K562 (cell line): ENCODE data around the gene IFNK. TPM values are rescaled to one million over a fixed set of nuclear protein-coding genes. Genes with fewer than 3 reads are reported as not detected.

Experiments used
- ATAC-seq: fragments of 200-7000 bp; cut with Tn5 transposase; 3 replicates; pipeline ENCODE4 v1.9.1; 2020; ENCODE audit warnings: moderate library complexity
- BruUV-seq: library from RNA; stranded (reverse); fragments of 400-500 nt; replicated peaks from 2 replicates; lab custom pipeline; 2021; lab: Mats Ljungman, UMichigan
- CTCF ChIA-PET: fragments of 300-600 bp; formaldehyde crosslinking; extraction: SDS; loops from one replicate; lab custom pipeline; 2021; ENCODE audit warnings: low intra/inter-chr PET ratio; lab: Yijun Ruan, JAX
- POLR2A ChIA-PET: fragments of 300-600, 350-650 bp; sonication (Branson Sonifier 250); formaldehyde crosslinking; extraction: SDS; loops from one replicate; lab custom pipeline; 2021; ENCODE audit warnings: antibody characterized with exemption, inconsistent platforms; lab: Yijun Ruan, JAX
- DNase-seq, 4 experiments: peaks; one replicate each; pipeline versions ENCODE4 v3.0.0 to v3.0.0-alpha.2; 2011 to 2018; ENCODE audit warnings: low spot score in 3 of 4, mixed read lengths in 3 of 4; ENCODE audit errors: extremely low read depth in 1 of 4
- FAIRE-seq: peaks from 2 replicates; lab custom pipeline; 2011; peaks lifted over from hg19 to GRCh38; lab: Jason Lieb, UNC
- H2AFZ ChIP-seq: 2 replicates; pipeline ENCODE4 v1.6.0; 2011; ENCODE audit warnings: low read depth, low read length, control low read depth, inconsistent platforms
- H3K27ac ChIP-seq: fragments of 200-600 bp; 3 replicates; pipeline ENCODE4 v1.8.0; 2011; ENCODE audit warnings: low read depth, mild to moderate bottlenecking, control low read depth, inconsistent platforms, low read length, moderate library complexity, mixed read lengths; ENCODE audit errors: extremely low read depth
- H3K27me3 ChIP-seq, 2 experiments: fragments of 300-600 bp in 1 of 2; 2 replicates in 1 of 2; 3 replicates in 1 of 2; pipeline versions ENCODE4 v1.6.0 to v1.8.0; 2011; ENCODE audit warnings: inconsistent platforms in 2 of 2, low read length in 2 of 2, mild to moderate bottlenecking in 1 of 2, mixed read lengths in 1 of 2, moderate library complexity in 1 of 2; ENCODE audit not compliant: control insufficient read depth in 2 of 2, insufficient read depth in 2 of 2
- H3K36me3 ChIP-seq: fragments of 300-600 bp; 3 replicates; pipeline ENCODE4 v1.8.0; 2011; ENCODE audit warnings: mild to moderate bottlenecking, low read length, inconsistent platforms; ENCODE audit not compliant: control insufficient read depth, insufficient read depth
- H3K4me1 ChIP-seq, 2 experiments: fragments of 200-600 bp in 1 of 2; replicated peaks in 1 of 2; 2 replicates in 1 of 2; 3 replicates in 1 of 2; pipeline versions ENCODE4 v1.5.1 to v1.8.0; 2011; ENCODE audit warnings: inconsistent platforms in 2 of 2, low read length in 2 of 2, mild to moderate bottlenecking in 1 of 2, mixed read lengths in 1 of 2, moderate library complexity in 1 of 2; ENCODE audit not compliant: control insufficient read depth in 2 of 2, insufficient read depth in 2 of 2
- H3K4me2 ChIP-seq: 2 replicates; pipeline ENCODE4 v1.6.1; 2011; ENCODE audit warnings: low read length, control low read depth, inconsistent platforms, mixed read lengths; ENCODE audit not compliant: insufficient read depth
- H3K4me3 ChIP-seq: fragments of 200-600 bp; sonication (generic), shearing (Covaris generic); 2 replicates; pipeline ENCODE4 v1.5.1; 2016; ENCODE audit warnings: control low read depth, inconsistent platforms
- H3K79me2 ChIP-seq: fragments of 200-600 bp; 3 replicates; pipeline ENCODE4 v1.8.0; 2011; ENCODE audit warnings: low read length, inconsistent platforms; ENCODE audit not compliant: control insufficient read depth, insufficient read depth
- H3K9ac ChIP-seq, 2 experiments: 2 replicates each; pipeline versions ENCODE4 v1.6.0 to v1.6.1; 2011; ENCODE audit warnings: low read depth in 2 of 2, low read length in 2 of 2, control low read depth in 1 of 2, inconsistent platforms in 1 of 2, mild to moderate bottlenecking in 1 of 2, mixed read lengths in 1 of 2; ENCODE audit not compliant: insufficient read depth in 1 of 2
- H3K9me1 ChIP-seq: one replicate; pipeline ENCODE4 v1.6.0; 2011; ENCODE audit warnings: inconsistent platforms, mild to moderate bottlenecking, low read length, moderate library complexity; ENCODE audit not compliant: control insufficient read depth, insufficient read depth
- H3K9me3 ChIP-seq: replicated peaks from 2 replicates; pipeline ENCODE4 v1.5.1; 2011; ENCODE audit warnings: low read depth, low read length, inconsistent platforms; ENCODE audit not compliant: control insufficient read depth, insufficient read depth
- H4K20me1 ChIP-seq: replicated peaks from 2 replicates; pipeline ENCODE4 v1.6.1; 2011; ENCODE audit warnings: low read length, inconsistent platforms, mixed read lengths; ENCODE audit not compliant: control insufficient read depth, insufficient read depth
- ETV1 ChIP-seq: fragments of 450-650 bp; conservative IDR thresholded peaks from 2 replicates; pipeline ENCODE4 v1.6.1; 2016; ENCODE audit warnings: missing genetic modification characterization, control low read depth, low read depth, missing compliant biosample characterization
- FOXO4 ChIP-seq: fragments of 450-650 bp; formaldehyde crosslinking; IDR thresholded peaks from 2 replicates; pipeline ENCODE4 v1.4.0; 2020; ENCODE audit warnings: mild to moderate bottlenecking, moderate library complexity
- GTF2B ChIP-seq: IDR thresholded peaks from 2 replicates; pipeline ENCODE4 v1.6.1; 2011; ENCODE audit not compliant: insufficient read length; ENCODE audit errors: extremely low read depth
- HDAC3 ChIP-seq: fragments of 450-650 bp; IDR thresholded peaks from 2 replicates; pipeline ENCODE4 v1.6.1; 2018; ENCODE audit warnings: borderline replicate concordance, mild to moderate bottlenecking, moderate library complexity; ENCODE audit not compliant: partially characterized antibody
- MYC ChIP-seq, 2 experiments: fragments of 250-450 bp in 1 of 2; sonication (Bioruptor Pico) in 1 of 2; IDR thresholded peaks; 2 replicates each; pipeline versions ENCODE4 v1.5.1 to v1.6.1; 2012 to 2021; ENCODE audit warnings: low read depth in 2 of 2, borderline replicate concordance in 1 of 2, improper control_type of control experiment in 1 of 2, low read length in 1 of 2, mild to moderate bottlenecking in 1 of 2, moderate library complexity in 1 of 2
- PML ChIP-seq: IDR thresholded peaks from 2 replicates; pipeline ENCODE4 v1.6.1; 2012; ENCODE audit warnings: low read length, inconsistent platforms
- PRMT5 ChIP-seq: sonication (generic); formaldehyde crosslinking; IDR thresholded peaks from 2 replicates; pipeline ENCODE4 v1.5.0; 2020; ENCODE audit warnings: missing genetic modification reagents
- RBFOX2 ChIP-seq: fragments of 200-400 bp; formaldehyde crosslinking; IDR thresholded peaks from 2 replicates; pipeline ENCODE4 v1.6.1; 2017; ENCODE audit warnings: low read depth, mild to moderate bottlenecking, low read length, moderate library complexity
- SPI1 ChIP-seq: IDR thresholded peaks from 2 replicates; pipeline ENCODE4 v1.6.1; 2011; ENCODE audit warnings: low read depth, low read length, control low read depth, borderline replicate concordance
- ZKSCAN3 ChIP-seq: fragments of 250-450 bp; sonication (Bioruptor Pico); IDR thresholded peaks from 2 replicates; pipeline ENCODE4 v1.4.0; 2020
- ZNF174 ChIP-seq: fragments of 250-450 bp; sonication (Bioruptor Pico); IDR thresholded peaks from 2 replicates; pipeline ENCODE4 v1.4.0; 2020; ENCODE audit warnings: mild to moderate bottlenecking
- ZNF655 ChIP-seq: fragments of 250-450 bp; sonication (Bioruptor Pico); IDR thresholded peaks from 2 replicates; pipeline ENCODE4 v1.5.0; 2021
- ZNF717 ChIP-seq: fragments of 250-450 bp; sonication (Bioruptor Pico); IDR thresholded peaks from 2 replicates; pipeline ENCODE4 v1.5.0; 2021
- WGBS: fragments of 100-300 bp; shearing (Covaris generic); methylation state at CpG from one replicate; pipeline ENCODE4 v1.1.6; 2016; ENCODE audit warnings: low coverage, mixed read lengths; ENCODE audit not compliant: insufficient coverage; ENCODE audit errors: missing lambda C conversion rate; 5-methylcytosine and 5-hydroxymethylcytosine counted together
- in situ Hi-C: fragments of 300-500 bp; cut with MboI; formaldehyde crosslinking; loops from 4 replicates; pipeline ENCODE4 v1.15.0; 2018; ENCODE audit warnings: inconsistent platforms, mixed read lengths
- intact Hi-C: fragments of 100-400 bp; cut with micrococcal nuclease; formaldehyde crosslinking; loops from 2 replicates; pipeline ENCODE4 v1.14.2; 2022
- polyA plus RNA-seq, 8 experiments: library from polyadenylated mRNA; depleted of rRNA in 4 of 8; stranded (reverse) in 5 of 8; unstranded in 3 of 8; fragments of >200 nt; fragmentation: Nextera tagmentation in 2 of 8; fragmentation: Illumina TruSeq in 1 of 8; extraction: Ambion mirVana in 2 of 8; extraction: Trizol in 1 of 8; gene quantifications; 2 replicates each; pipeline versions ENCODE4 v1.2.1 to v1.2.3, GENCODE V29; 2011 to 2014; ENCODE audit warnings: inconsistent platforms in 1 of 8, missing spikeins in 1 of 8
- total RNA-seq, 7 experiments: library from RNA; depleted of rRNA in 6 of 7; stranded (reverse); fragments of >200 nt in 6 of 7; fragmentation: Illumina TruSeq in 2 of 7; extraction: Trizol in 2 of 7; gene quantifications; 2 replicates each; pipeline versions ENCODE4 v1.2.1 to v1.2.3, GENCODE V29; 2011 to 2021; ENCODE audit warnings: low replicate concordance in 1 of 7
- TF ChIP-seq, protein P1 (sequence below): fragments of 250-450 bp; sonication (Bioruptor Pico); IDR thresholded peaks from 2 replicates; pipeline ENCODE4 v1.8.0; 2022; ENCODE audit warnings: inconsistent platforms, mild to moderate bottlenecking, moderate library complexity, borderline replicate concordance
- TF ChIP-seq, protein P2 (sequence below): fragments of 250-450 bp; sonication (Bioruptor Pico); IDR thresholded peaks from 2 replicates; pipeline ENCODE4 v1.4.0; 2020; ENCODE audit warnings: mild to moderate bottlenecking, moderate library complexity
- TF ChIP-seq, protein P3 (sequence below): sonication (generic); formaldehyde crosslinking; IDR thresholded peaks from 2 replicates; pipeline ENCODE4 v1.8.0; 2022; ENCODE audit warnings: mild to moderate bottlenecking, missing genetic modification reagents

The IFNK gene
- total and polyA plus RNA-seq, 9 of the 15 experiments (the other 6 are each of a cell fraction or from before 2014, with no cell fraction given), result 0.11 TPM; not detected in 8

DNA sequence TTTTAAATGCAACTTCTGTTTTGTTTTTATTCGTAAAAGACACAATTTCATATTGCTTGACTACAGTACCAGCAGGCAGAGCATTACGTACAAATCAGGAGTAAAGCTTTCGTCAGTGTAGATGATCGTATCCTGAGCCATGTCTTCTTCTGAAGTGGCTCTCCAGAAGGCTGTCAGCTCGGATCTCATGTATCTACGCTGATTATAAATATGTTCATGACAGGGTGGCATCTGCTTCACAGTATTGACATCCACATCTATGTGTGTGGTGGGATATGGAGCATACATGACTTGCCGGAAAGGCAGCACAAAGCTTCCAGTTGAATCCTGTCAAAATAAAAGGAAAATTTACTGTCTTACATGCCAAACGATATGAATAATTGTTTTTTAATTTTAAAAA, 32.4 kb downstream of the IFNK start:
- H3K9me3 ChIP-seq, result no peaks in the 10 kb centered on the region
- no TSS peak for BruUV-seq
- ChIA-PET POLR2A (interaction anchor here (0.7 kb wide), 1 partner anchor 58 kb away, joined by 3 read pairs; no protein-coding TSS in a partner anchor), CTCF (no interaction called here)
- TF ChIP-seq FOXO4 (CRISPR knock-in tag), result no peak
- no peak for TF ChIP-seq PML
- no peak for TF ChIP-seq SPI1
- TF ChIP-seq, protein P1, sequence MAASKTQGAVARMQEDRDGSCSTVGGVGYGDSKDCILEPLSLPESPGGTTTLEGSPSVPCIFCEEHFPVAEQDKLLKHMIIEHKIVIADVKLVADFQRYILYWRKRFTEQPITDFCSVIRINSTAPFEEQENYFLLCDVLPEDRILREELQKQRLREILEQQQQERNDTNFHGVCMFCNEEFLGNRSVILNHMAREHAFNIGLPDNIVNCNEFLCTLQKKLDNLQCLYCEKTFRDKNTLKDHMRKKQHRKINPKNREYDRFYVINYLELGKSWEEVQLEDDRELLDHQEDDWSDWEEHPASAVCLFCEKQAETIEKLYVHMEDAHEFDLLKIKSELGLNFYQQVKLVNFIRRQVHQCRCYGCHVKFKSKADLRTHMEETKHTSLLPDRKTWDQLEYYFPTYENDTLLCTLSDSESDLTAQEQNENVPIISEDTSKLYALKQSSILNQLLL (CRISPR knock-in tag), result no peak
- TF ChIP-seq GTF2B, result no peak
- TF ChIP-seq ETV1 (tag), result no peak
- TF ChIP-seq, protein P2, sequence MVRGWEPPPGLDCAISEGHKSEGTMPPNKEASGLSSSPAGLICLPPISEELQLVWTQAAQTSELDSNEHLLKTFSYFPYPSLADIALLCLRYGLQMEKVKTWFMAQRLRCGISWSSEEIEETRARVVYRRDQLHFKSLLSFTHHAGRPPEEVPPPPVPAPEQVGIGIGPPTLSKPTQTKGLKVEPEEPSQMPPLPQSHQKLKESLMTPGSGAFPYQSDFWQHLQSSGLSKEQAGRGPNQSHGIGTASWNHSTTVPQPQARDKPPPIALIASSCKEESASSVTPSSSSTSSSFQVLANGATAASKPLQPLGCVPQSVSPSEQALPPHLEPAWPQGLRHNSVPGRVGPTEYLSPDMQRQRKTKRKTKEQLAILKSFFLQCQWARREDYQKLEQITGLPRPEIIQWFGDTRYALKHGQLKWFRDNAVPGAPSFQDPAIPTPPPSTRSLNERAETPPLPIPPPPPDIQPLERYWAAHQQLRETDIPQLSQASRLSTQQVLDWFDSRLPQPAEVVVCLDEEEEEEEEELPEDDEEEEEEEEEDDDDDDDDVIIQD (CRISPR knock-in tag), result no peak
- TF ChIP-seq MYC (IDR thresholded peaks at IDR 0.05; ENCODE audit: low read depth, low read length), result no peak
- TF ChIP-seq MYC (CRISPR knock-in tag; IDR thresholded peaks at IDR 0.05; ENCODE audit: borderline replicate concordance, low read depth), result no peak
- TF ChIP-seq, protein P3, sequence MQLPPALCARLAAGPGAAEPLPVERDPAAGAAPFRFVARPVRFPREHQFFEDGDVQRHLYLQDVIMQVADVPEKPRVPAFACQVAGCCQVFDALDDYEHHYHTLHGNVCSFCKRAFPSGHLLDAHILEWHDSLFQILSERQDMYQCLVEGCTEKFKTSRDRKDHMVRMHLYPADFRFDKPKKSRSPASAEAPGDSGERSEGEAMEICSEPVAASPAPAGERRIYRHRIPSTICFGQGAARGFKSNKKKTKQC (CRISPR knock-in tag), result no peak
- no peak for TF ChIP-seq ZNF655
- no peak for TF ChIP-seq PRMT5 (CRISPR knock-in tag)
- TF ChIP-seq ZNF174 (CRISPR knock-in tag), result no peak
- TF ChIP-seq ZNF717 (CRISPR knock-in tag), result no peak
- no peak for TF ChIP-seq RBFOX2
- no peak for TF ChIP-seq HDAC3
- TF ChIP-seq ZKSCAN3 (CRISPR knock-in tag), result no peak
- H3K27ac ChIP-seq, result no peak overlapping the region
- H3K4me3 ChIP-seq, result no peak overlapping the region
- FAIRE-seq, result no peak
- no peaks in the 10 kb centered on the region for H3K9me1 ChIP-seq
- no peaks in the 10 kb centered on the region for H3K79me2 ChIP-seq
- intact Hi-C loops (no loop called here), in situ Hi-C loops (no loop called here)
- ATAC-seq, result no peak
- no peaks in the 10 kb centered on the region for H3K27me3 ChIP-seq
- WGBS, result 68% methylated on average over 5 of the region's 8 CpGs
- no peak overlapping the region for H2AFZ ChIP-seq
- H3K9ac ChIP-seq, result no peak overlapping the region
- DNase-seq, result no peak
- H3K4me1 ChIP-seq, result no peaks in the 10 kb centered on the region
- no peaks in the 10 kb centered on the region for H4K20me1 ChIP-seq
- 0 out of 3 replicates have a peak, but pooled peaks cover 2% of the 10 kb centered on the region for H3K36me3 ChIP-seq
- H3K4me2 ChIP-seq, result no peak overlapping the region
